ENCODE results near the gene JDP2.
"Not testable (repeated sequence)": the region's sequence is repeated elsewhere in the genome, so short reads cannot be mapped to it uniquely, and the experiment has no call there.

Gene JDP2

DNA sequence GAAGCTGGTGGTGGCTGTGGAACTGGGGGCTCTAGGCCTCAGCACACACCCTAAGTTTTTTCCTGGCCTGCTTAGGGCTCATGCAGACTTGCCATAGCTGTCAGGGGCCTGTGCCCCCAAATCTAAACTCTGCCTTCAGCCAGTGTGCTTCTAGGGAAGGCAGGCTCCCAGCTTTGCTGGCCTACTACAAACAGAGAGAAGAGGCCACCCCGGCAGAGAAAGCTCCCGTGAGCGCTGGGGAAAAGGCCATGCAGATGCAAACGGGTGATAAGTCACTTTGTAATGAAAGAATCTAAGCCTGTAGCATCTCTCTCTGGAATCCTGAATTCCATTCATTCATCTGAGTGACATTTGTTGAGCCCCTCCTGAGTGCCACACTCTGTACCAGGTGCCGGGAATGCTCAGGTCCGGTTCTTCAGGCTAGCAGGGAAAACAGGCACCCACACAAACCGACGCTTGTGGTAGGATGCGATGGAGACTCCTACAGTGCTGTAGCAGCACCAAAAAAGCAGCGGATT is 29.9 kb downstream of the JDP2 start:
- no peak for DNase-seq

DNA sequence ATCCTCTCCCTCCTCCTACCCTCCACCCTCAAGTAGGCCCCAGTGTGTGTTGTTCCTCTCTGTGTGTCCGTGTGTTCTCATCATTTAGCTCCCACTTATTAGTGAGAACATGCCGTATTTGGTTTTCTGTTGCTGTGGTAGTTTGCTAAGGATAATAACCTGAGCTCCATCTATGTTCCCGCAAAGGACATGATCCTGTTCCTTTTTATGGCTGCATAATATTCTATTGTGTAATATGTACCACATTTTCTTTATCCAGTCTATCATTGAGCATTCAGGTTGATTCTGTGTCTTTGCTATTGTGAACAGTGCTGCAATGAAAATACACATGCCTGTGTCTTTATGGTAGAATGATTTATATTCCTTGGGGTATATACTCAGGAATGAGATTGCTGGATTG is 30.5 kb downstream of the JDP2 start:
- DNase-seq = no peak

DNA sequence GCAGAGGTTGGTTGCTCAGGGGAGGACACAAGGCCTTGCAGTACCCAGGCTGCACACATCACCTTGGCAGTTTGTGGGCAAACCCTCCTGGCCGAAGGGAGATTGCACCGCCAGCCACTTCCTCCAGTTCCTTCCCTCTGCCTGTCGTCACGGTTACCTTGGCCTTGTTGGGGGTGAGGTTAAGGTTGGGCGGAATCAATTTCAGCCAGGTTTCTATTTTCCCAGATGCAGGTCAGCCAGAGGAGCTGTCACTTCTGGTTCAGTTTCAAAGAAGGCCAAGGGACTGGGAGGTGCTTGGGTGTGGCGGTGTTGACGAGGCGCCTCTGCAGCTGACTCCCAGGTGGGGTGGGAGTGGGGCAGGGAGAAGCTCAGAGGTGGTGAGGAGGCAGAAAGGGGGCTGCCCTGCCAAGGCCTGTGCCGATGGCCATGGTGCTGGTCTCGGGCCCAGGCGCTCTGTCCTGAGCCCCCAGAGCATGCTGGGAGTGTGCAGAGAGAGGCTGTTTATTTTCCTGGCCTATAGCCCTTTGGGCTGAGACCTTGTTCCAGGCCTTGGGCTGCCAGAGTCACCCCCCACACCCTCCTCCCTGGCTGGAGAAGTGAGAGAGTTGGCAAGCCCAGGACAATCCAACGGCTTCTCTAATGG is 31.4 kb downstream of the JDP2 start:
- no peak for DNase-seq

DNA sequence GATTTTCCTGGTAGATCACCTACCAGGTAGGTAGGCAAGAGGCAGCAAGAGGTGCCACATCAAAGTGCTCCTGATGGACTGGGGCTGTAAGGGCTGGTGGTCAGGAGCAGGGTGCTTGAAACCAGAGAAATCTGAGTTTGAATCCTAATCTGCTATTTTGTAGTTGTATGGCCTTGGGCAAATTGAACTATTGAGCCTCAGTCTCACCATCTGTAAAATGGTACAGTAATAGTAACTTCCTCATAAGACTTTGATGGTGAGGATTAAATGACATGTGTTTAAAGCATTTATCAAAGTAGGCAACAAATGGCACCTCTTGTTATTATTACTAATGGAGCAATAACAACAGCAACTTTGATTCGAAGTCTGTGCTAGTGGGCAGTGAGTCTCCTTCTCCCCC is 32.0 kb downstream of the JDP2 start:
- no peak for DNase-seq

DNA sequence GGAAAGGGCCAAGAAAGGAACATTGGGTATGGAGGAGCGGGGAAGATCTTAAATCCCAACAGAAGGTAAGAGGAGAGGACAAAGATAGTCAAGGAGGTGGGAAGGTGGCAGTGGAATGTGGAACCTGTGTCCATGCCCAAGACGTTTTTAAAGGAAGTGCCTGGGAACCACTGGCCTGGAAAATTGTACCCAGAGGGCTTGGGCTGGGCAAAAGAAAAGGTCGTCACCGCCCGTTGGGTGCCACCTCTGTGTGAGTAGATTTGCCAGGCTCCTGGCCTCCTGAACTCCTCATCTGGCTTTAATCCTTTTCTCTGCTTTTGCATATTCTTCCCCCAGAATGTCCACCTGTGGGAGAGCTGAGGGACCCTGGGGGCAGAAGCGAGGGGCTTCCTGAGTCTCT is 32.6 kb downstream of the JDP2 start:
- DNase-seq = no peak

DNA sequence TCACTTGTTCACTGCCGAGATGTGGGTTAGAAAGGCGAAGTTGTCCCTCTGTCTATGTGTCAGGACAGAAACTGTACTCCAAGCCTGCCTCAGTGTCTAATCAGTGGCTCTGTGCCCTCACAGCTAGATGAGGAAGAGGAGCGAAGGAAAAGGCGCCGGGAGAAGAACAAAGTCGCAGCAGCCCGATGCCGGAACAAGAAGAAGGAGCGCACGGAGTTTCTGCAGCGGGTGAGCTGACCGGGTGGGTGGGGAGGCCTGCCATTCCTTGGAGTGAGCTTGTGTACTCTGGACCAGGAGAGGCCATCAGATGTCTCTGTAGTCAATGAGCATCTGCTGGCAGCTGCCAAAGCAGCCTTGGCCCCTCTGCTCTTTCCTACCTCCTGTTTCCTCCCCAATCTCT is 33.5 kb downstream of the JDP2 start:
- no peak for DNase-seq

DNA sequence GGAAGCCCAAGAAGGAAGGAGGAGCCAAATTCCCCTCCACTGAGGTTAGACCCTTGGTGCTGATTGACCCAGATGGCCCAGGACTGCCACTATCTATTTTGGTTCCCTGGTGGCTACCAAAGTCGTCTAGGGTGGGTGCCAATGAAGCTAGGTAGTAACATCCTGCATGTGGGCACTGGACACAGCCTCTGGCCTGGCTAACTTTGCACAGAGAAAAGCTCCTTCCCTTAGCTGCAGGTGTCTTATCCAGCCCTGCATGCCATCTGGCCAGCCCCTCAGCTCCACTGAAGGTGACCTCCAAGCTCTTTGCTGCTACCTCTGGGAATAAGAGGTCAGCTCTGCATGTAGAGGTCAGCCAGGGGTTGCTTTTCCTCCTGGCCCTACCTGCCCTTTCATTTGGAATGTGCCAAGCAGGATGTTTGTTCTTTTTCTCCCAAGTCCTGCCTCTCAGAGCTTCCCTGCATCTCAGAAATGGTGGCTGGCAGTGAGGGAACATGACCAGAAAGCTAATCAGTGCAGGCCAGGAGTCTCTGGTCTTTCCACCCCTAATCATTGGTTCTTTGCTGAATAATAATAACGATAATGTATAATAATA is 34.0 kb downstream of the JDP2 start:
- DNase-seq = no peak

DNA sequence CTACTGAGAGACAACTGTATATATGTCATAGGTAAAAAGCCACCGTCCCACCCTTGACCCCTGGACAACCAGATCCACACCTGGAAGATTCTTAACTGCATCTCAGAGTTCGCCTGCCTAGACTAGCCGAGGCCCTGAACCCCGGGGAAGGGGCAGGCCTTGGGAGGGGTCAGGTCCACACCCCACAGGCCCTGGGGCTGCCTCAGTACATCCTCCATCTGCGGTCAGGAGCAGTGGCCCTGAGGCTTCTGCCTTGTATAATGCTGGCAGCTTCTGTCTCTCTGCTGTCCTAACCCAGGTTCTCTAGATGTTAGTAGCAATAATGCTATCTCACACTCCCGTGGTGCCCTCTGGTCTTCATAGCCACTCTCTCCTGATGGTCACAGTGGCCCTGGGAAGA is 36.8 kb downstream of the JDP2 start:
- DNase-seq = no peak

DNA sequence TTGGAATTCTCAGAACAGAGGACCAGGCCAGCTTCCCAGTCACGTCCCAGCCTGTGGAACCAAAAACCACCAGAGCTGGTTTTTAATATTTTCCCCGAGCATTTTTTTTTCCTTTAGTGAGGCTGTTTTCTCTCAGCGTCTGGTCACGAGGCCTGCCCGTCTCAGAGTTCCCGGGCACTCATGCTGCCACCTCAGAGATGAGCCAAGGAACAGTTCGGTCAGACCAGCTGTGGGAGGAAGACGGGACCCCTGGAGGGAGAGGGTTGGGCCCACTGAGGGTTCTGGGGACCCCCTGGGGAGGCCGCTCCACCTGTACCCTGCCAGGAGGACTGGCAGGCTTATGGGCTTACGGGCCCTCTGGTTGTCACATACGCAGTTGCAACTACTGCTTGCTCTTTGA is 39.9 kb downstream of the JDP2 start:
- no peak for DNase-seq

DNA sequence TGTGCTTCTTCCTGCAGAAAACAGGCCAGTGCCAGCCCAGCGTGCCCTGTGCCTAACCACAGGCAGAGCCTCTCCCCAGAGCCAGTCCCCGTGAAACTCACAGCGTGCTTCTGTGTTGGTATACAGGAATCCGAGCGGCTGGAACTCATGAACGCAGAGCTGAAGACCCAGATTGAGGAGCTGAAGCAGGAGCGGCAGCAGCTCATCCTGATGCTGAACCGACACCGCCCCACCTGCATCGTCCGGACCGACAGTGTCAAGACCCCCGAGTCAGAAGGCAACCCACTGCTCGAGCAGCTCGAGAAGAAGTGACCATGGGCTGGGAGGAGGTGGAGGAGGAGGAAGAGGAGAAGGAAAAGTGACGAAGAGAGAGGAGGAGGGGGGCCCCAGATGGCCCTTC is 41.3 kb downstream of the JDP2 start:
- DNase-seq = no peak

DNA sequence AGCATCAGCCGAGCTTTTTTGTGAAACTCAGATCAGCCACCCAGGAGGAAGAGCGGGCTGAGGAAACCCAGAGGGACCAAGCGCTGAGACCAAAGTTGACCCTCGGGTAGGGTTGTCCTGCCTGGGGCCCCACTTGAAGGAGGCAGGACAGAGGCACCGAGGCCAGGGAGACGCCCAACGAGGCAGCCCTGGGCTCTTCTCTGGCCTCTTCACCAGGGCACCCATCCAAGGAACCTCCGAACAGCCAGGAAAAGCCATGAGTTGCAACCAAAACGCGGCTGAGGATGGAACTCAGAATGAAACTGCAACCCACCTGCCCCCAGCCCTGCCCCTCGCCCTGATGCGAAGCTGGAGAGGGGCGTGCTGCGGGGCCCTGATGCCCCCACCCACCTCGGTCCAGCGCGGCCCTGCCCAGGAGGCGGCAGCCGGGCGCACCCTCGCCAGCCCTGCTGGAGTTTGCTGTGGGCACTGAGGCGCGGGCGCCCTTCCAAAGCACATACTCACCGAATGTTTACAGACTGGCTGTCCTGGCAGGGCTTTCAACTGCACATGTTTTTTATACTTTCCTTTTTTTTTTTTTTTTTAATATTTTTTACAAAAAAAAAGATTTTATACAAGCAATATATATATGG is 41.9 kb downstream of the JDP2 start:
- DNase-seq = no peak

DNA sequence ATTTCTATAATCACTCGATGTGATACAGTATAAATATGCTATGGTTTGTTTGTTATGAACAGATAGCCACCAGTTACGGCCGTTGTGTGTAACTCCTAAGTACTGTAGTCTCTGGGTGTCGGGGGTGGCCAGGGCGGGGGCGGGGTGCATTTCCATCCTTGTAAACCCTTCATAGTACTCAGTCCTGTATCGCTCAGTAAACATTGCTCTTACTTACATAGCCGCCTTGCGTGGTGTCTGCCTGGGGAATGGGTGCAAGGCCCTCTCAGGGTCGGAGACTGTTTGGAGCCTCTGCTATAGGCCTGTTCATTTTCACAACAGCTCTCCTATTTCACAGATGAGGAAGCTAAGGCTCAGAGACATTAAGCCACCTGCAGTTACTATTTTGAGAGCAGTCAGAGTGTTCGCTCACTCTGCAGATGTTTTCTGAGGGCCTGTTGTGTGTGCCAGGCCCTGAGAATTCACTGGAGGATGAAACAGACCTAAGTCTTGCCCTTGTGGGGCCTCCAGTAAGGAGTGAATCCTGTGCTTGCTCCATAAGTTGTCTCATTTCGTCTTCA is 42.5 kb downstream of the JDP2 start:
- no peak for DNase-seq

DNA sequence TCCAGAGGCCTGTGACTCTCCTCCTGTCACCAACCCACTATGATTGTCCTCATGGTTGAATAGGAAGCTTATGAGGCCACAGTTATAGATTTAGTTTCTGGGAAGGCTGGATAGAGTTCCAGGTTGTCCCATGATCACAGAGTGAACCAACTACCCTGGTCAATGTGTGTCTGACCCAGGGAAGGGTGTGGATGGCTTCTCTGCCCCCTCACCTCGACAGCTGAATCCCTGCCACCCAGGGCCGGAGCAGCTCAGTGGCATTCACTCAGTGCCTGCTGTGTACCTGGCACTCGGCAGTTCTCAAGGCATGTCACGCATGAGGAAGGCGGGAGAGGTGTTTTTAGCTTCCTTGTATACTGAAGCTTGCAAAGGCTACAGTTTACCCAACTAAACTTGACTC is 43.2 kb downstream of the JDP2 start:
- no peak for DNase-seq

DNA sequence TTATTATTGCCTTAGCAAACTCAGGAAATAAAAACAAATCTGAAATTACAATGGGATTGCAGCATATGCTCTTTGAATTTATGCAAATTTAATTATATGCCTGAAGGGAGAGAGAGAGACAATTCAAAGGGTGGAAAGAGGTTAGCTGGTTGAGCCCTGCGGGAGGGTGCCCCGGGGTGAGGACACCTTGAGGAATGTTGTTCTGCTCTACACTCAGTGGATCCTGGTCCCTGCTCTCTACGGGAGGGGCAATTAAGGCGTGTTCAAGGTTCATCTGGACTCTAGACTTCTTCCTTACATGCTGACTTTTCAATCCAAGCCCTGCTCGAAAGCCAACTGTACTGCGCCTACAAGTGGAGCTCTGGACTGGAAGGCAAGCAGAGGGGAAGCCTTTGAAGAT is 46.3 kb downstream of the JDP2 start:
- DNase-seq = not testable (repeated sequence)

DNA sequence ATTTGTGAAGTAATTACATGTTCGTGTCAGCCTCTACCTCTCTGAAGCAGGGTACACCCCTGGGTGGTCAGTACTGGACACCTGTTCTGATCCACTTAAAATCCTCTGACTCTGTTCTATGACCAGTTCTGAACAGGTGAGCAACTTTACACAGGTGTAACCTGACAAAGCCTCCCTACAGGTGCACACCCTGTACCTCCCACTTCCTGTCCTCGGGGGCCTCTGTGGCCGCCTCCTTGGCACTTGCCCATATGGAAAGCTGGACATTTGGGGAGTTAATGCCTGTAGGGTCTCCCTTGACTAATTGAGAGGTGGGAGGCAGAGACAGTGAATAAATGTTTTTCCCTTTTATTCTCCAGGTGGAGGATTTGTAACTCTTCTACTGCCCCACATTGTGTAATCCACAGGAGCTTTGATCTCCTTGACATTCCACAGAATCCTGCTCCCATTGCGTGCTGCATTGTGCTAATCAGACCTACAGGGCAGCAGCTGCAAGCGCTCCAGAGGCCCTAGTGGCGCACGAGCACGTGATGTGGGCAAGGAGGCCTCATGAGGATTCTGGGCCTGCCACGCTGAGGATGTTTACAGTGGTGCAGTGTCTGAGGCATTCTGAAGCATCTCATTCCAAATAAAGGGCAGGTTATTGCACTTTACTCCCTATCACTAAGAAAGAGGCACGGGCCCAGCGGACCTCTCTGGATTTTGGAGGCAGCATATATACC is 48.6 kb downstream of the JDP2 start:
- no peak for DNase-seq

DNA sequence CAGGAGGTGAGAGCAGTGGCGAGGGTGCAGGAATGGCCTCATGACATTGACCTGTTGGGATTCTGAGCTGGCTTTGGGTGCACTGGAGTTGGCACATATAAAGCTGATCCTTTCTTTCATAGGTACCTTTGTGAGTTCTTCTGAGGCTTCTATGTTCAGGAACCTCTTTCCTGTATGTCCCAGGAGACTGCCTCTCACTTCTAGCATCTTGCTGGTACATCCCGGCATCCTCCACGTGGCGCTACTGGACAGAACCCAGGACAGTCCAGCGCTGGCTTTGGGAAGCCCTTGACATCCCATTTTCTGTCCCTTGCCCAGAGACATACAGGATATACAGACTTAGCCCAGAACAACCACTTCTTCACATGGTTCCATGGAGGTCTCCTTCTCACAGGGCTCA is 50.1 kb downstream of the JDP2 start:
- DNase-seq = no peak

DNA sequence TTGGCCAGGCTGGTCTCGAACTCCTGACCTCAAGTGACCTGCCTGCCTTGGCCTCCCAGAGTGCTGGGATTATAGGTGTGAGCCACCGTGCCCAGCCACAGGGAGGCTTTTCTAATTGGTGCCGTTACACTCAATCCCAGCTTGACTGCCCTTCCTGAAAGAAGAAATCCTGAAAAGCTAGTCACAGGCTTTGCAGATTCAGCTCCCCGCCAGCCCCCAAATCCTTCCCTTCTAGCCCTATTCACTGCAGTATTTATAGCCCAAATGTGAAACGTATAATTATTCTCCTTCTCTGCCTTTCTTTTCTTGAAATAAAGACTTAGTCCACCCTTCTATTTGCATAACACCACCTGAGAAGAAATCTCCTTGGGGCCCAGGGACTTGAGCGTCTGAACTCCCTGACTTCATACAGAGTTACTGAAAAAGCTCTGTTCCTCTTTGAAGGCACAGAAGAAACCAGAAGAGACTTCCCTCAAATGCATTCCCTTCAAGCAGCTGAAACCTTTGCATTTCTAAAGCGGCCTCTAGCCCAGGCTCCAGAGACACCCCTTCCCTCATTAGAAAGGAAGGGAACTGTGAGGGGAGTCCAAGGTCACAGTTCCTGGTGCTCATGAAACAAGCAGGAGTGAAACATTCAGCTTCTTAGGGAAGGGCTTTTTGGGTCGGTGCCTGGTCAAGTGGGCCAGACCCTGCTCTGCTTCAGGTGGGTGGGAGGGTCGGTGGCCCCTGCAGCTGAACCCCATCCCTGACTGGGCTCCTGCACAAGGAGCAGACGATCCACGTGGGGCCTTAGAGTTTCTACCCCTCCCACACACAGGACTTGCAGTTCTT is 52.2 kb downstream of the JDP2 start:
- no peak for DNase-seq

DNA sequence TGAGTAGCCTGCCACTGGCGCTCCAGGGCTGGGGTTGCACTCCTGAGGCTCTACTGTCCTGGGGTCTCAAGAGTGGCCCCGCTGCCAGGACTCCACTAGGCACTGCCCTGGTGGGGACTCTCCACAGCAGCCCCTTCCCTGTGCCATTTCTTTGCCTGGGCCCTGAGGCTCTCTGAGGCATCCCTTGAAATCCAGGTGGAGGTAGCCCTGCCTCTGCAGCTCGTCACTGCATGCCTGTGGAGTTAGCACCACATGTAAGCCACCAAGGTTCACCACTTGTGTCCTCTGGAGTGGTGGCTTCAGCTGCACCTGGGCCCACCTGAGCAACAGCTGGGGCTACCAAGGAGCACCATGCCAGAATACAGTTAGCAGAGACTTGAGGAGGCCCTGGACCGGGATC is 54.5 kb downstream of the JDP2 start:
- DNase-seq = no peak

DNA sequence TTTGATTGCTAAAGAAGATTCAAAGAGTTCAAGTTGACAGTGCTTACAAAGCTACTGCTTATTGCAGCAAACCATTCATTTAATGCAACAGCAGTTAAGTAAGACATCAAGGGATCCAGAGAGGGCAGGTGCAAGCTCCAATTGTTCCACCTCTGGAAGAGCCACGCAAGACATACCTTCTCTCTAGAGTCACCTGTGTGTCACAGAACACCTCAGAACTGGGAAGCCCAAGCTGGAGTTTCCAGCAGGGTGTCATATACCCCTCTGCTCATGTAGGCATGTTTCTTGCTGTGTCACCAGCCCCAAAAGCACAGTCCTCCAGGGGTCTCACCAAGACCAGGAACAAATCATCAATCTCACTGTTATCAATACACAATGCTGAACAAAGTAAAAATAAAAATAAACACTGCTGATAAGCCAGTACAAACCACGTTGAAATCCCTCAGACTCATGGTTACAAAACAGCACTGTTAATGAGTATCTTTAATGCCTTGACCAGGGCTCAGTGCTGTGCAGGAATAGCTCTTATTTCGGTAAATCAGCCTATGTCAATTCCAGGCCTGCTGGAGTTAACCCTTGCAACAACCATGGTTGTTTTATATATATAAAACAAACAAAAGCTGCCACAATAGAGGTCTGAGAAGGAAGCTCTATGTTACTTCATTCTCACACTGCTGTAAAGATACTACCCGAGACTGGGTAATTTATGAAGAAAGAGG is 57.0 kb downstream of the JDP2 start:
- no peak for DNase-seq

DNA sequence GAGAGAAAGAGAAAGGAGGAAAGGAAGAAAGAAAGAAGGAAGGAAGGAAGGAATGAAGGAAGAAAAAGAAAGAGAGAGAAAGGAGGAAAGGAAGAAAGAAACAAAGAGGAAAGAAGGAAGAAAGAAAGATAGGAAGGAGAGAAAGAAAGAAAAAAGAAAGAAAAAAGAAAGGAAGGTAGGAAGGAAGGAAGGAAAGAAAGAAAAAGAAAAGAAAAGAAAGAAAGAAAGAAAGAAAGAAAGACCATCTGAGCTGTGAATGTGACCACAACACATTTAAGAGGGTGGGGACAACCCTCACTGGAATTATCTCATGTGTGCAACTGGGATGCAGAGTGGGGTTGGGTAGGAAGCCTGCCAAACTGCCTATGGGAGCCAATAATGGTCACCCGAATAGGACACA is 58.5 kb downstream of the JDP2 start:
- DNase-seq = no peak

DNA sequence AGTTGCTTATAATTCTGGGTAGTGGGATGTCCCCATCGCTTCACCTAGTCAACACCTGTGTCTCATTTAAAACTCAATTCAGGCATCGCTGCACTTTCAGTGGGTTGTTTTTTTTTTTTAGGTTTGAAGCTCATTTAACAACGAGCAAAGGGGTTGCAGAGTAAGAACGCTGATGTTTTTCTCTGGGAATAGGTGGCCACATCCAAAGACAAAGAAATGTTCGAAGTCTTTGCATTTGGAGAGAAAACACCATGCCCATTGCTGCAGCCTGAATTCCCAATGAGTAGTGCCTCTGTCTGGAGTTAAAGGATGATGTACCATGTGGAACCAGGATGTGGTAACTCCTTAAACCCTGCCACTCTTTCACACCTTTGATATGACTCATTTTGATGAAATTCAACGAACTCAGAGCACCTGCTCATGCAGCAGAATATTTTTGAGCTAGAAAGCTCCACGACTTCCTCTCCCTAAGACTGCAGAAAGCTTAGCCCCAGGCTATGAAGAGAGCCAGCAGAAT is 59.4 kb downstream of the JDP2 start:
- no peak for DNase-seq

DNA sequence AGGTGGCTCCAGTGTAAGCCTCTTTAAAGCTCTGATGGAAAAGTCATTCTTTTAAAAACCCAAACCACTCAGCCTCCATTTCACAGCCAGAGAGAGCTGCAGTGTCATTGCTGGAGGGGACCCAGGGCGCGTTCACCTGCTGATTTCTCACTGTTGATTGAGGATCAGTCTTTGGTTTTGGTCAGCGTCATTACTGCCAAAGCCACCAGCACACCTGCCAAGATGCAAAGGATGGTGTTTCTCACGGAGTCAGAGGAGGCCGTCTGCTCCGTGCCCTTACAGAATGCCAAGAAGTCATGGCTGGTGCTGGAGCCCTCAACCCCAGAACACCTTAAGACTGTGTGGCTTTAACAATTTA is 61.6 kb downstream of the JDP2 start:
- no peak for DNase-seq

Measured in activated naive CD4-positive, alpha-beta T cell treated with Interleukin-2 at 50 U/mL for 16 hours (primary cell).